ENCODE data around the gene ELK3.

The ELK3 gene

DNA sequence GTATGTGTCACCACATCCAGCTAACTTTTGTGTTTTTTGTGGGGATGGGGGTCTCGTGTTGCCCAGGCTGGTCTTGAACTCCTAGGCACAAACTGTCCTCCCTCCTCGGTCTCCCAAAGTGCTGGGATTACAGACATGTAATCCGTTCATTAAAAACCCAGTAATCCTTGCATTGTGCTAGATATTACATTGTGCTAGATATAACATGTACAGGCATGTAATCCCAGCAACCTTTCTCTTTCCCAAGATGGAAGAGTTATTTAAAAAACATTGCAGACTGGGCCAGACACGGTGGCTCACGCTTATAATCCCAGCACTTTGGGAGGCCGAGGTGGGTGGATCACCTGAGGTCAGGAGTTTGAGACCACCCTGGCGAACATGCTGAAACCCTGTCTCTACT is 19.7 kb downstream of the ELK3 start:
- no peak for FAIRE-seq

DNA sequence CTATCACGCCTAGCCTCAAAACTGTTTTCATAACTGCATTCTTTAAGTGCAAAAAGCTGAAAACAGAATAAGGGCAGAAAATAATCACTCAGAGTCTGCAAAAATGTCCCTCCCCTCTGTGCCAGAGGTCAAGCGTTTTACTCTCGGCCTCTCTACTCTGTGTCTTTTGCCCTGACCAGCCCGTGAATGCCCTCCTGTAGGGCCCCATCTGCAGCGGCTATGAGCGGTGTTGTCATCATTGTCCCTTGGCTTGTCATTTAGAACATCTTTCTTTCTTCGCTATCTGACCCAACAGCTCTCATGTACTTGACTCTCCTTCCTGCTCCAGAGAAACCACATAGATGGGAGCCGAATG is 21.7 kb downstream of the ELK3 start:
- FAIRE-seq, result no peak

DNA sequence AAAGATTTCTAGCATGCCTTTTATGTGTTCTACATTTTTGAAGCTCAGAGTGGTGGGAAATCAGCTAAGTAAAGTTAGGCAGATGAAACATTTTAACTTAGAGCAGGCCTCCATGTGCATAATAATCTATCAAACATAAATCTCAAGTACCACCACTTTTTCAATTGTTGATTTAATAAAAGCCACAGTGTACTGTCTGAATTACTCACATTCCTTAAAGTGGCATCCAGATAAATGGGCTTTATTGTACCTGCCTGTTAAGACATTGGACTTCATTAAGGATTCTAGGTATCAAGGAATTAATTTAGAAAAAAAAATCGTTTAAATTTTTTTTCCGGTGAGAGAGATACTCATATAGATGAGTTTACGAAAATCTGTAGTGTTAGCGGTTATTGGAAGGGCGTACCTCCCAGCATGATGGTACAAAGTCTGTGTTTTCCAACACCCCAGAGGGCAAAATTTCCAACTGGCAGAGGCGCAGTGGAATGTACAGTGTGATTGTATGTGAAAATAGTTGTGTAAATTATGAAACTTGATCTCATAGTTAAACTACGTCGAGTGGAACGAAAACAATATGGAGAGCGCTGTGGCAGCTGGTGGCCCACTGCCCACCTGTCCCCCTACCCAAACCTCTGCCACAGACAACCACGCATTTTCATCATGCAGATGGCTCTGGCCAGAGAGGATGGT is 25.0 kb downstream of the ELK3 start:
- FAIRE-seq, result no peak

DNA sequence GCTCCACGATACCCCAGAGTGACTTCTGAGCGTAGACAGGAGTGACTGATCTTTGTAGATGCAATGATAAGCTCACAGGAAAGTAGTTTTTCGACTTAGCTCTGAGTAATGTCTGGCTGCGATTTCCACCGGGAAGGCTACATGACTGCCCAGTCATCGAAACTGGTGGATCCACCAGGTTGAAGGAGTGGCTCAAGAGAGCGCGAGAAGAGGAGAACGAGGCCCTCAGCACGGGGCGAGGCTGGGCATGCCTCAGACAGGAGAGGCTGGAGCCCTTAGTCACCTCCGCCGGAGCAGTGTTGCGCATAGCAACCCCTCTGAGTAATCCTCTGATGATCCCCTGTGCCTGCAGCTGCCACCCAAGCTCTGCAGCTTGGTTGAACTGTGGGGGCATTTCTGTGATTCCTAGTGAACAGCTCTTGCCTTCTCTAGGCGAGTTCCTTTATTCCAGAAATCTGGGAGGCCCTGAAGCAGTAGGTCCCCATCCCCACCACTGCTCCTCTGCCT is 25.6 kb downstream of the ELK3 start:
- no peak for FAIRE-seq

DNA sequence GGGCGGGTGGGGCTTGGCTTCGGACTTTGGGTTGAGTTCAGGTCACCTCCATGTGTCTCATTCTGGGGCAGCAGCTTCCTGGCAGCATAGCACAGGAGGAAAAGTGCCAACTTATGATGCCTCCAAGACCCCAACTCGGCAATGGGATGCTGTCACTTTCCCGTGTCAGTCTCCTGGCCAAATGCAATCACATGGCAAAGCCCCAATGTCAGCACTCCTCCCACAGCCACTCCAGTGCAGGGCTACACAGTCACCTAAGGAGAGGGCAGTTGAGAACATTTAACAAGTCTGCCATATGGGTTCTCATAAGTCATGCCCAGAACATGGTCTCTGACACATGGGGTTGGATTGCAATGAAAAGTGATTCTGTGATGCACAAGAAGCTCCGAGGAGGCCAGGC is 26.7 kb downstream of the ELK3 start:
- FAIRE-seq, result no peak

DNA sequence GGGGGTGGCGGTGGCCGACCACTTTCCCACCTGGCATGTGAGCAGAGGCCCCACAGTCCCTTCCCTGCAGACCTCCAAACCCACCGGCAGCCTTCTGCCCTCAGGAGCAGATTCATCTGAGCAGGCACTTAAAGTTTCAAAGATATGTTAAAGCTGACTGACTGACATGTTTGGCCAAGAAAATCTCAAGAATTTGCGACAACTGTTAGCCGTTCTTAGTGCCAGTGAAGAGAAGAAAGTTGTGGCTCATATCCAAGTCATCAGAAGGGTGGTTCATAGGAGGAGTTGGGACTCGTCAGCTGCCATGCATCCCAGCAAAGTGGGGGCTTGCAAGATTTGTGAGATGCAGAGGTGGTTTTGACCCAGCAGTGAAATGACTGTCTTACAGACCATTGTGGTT is 27.2 kb downstream of the ELK3 start:
- no peak for FAIRE-seq

DNA sequence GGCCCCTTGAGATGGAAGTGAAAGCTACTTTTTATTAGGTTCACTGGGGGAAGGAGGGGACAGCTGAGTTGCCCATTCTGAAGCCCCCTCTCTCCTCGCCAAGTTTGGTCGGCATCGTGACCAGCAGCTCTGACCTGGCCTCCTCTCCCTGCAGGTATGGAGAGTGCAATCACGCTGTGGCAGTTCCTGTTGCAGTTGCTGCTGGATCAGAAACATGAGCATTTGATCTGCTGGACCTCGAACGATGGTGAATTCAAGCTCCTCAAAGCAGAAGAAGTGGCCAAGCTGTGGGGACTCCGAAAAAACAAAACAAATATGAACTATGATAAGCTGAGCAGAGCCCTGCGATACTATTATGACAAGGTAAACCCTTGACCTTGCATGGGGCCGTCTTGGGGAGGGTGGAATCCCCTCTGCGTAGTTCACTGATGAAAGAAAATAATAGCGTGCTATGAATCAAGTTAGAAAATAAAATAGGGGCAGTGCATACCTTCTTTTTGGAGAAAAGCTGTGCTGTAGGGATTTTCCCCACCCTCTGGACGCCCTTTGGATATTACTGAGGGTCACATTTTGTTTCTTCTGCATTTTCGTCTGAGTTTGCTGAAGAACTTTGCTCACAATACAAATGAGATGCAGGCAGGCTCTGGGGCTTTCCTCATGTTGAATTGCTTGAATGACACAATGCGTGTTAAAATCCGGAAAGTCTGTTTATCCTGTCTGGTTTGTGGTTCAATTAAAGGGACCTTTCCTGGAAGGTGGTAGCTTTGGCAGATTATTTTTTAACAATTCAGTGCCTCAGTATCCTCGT is 29.4 kb downstream of the ELK3 start:
- FAIRE-seq, result no peak

DNA sequence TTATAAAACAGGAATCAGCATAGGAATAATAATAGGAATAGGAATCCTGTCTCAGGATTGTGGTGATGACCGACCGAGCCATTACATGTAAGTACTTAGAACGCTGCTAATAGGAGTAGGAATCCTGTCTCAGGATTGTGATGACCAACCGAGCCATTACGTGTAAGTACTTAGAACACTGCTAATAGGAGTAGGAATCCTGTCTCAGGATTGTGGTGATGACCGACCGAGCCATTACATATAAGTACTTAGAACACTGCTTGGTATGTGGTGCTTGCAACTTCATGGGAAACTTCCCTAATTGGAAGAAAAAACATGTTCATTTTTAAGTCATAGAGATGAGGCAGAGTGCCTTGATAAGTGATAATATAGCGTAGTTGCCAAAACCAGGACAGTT is 30.0 kb downstream of the ELK3 start:
- no peak for FAIRE-seq

DNA sequence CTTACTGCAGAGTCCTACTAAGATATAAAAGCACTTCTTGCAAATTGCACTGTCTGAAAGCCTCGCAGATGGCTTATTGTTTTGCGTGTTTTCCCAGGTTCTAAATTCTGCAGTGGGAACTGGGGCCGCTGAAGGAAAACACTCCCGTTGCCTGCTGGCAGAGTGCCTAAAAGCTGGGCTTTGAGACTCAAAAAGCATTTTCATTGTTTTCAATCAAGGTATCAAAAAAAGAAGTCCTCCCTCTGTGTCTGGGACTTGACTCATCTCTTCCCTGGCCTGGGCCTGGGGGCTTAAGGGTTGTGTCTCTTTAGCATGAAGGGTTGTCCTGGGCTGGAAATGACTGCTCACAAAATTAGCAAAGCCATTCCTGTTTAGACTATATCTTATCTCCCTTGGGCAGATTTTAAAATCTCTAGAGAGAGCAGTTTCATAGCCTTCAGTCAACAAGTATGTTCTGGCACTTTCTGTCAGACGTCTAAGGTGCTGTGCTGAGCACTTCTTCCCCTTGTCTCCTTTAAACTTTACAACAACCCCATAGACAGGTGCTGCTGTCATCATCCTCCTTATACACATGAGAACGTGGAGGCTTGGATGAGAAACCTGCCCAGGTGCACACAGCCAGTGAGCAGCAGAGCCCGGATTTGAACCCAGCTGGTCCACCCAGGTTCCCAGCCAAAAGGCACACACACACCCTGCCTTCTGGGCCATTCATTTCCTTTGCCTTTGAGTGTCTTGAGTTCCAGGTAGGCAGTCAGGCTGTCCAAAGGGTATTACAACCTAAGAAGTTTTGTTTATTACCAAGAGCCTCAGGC is 31.1 kb downstream of the ELK3 start:
- FAIRE-seq, result no peak

DNA sequence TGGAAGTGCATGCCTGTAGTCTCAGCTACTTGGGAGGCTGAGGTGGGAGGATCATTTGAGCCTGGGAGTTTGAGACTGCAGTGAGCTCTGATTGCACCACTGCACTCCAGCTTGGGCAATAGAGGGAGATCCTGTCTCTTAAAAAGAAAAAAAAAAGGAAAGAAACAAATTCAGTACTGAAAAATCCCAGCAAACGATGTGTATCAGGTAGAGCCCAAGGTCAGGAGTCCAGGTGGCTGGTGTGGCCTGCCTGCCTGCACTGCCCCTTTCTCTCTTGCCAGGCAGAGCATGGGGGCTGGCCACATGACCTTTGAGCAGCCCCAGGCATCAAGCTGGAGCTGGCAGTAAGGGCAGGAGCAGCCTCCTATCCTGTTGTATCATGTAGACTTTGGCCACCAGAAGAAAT is 31.8 kb downstream of the ELK3 start:
- no peak for FAIRE-seq

DNA sequence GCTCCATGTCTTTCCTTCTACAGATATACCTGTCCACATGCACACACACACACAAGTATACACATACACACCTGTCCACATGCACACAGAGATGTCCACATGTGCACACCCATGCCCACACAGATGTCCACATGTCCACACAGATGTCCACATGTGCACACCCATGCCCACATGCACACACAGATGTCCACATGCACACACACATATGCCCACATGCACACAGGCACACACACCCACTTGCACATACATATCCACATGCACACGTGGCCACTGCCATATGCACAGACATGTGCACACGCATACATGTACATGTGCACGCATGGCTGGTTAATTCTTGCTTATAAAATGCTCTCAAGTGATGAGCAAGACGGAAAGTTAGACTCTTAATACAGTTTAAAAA is 32.2 kb downstream of the ELK3 start:
- no peak for FAIRE-seq

DNA sequence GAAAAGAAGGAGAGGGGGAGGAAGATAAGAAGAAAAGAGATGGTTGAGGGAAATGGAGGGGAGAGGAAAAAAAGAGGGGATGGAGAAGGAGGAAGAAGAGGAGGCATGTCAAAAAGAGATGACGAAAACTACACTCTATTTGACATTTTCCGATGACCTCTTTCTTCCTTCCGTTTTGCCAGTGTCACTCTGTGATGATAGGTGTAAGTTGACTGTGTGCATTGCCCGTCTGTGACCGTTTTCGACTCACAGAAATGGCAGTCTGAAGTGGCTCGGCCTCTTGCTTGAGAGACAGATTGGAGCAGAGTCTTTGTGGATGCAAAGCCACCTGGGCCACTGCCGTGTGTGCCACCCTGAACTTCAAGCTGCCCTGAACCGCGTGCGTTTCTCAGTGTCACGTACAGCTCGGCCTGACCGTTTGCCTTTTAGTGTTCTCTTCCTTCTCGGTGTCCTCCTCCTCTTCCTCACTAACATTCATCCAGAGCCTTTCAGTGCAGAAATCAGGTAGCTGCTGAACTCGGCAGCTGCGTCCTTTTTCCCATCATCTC is 32.7 kb downstream of the ELK3 start:
- no peak for FAIRE-seq

DNA sequence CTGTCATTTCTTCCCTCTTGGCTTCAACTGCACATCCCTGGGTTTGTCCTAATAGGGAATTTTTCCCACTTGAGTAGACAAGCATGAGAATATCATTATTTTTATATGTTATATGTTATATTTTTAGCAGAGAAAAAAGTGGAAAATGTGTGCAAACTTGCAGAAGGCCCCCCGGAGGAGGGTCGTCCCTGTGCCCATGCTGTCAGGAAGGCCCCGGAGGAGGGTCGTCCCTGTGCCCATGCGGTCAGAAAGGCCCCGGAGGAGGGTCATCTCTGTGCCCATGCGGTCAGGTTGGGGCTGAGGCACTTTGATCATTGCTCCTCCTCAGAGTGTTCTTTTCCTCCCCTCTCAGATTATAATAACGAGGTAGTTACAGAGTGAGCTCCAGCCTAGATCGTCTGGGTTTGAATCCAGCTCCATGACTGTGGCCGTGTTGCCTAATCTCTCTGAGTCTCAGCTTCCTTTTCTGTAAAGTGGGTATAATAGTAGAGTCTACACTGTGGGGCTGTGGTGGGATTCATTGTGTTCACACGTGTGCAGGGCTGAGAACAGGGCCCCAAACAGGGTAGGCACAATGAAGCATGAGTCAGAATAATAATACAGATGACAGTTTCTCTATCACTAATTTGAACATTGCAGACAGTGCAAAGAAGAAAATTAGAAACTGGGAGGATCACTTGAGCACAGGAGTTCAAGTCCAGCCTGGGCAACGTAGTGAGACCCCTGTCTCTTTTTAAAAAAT is 33.4 kb downstream of the ELK3 start:
- no peak for FAIRE-seq

DNA sequence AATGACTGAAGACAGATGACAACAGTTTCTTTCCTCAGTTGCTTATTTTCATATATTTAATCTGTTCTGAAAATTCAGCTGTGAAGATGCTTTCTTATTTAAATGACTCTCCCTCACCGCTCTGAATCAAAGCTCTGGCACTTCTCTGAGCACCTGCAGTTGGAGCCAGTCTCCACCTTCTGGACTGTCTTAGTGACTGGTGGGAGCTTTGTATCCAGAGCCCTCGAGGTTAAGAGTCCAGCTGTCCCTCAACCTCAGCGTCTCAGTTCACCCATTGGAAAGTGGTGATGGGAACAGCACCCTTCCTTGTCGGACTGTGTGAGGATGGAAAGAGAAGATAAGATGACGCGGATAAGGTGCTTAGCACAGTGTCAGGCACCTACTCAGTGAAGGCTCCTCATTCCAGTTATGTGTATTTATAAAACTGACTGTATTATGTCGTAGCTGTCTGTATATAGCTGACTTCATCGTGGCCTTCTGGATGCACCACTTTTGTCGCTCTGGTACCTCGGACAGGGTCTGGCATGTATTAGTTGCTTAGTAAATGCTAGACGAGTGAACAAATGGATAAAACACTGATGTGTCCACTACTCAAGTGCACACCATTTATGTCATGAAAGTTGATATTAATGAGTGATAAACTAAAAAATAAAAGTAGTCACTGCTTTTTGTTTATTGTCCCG is 34.5 kb downstream of the ELK3 start:
- FAIRE-seq, result no peak

DNA sequence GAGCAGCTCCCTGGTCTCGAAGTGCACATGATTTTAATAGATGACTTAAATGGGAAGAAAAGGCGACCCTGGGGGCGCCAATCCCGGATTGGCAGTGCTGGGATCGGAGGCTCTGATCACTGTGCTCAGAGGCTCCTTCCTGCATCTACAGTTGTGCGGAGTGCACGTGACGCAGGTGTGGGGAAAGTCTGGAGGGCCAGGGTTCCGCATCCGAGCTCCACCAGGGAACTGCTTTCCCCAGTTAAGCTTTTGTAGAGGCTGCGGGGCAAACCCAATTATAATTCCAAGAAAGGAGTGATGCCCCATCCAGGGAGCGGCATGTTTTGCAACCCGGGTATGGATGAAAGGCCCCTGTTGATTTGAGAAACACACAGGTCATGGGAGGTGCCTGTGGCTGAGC is 36.5 kb downstream of the ELK3 start:
- FAIRE-seq, result no peak

DNA sequence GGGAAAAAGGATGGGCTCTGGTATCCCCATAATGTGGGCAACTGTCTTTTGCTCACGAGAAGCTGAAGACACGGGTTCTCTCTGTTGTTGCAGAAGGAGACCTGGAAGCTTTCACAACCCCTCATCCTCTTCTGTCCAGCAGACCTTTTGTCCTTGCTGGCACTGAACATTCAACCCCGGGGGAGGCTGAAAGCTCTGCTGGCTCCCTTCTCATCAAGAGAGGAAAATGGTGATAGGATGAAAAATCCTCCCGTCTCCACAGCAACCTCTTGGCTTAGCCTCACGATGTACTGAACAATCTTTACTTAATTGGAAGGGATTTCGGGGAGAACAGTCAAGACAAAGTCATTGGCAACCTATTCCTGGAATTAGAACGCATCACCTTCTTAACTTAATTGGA is 39.0 kb downstream of the ELK3 start:
- no peak for FAIRE-seq

DNA sequence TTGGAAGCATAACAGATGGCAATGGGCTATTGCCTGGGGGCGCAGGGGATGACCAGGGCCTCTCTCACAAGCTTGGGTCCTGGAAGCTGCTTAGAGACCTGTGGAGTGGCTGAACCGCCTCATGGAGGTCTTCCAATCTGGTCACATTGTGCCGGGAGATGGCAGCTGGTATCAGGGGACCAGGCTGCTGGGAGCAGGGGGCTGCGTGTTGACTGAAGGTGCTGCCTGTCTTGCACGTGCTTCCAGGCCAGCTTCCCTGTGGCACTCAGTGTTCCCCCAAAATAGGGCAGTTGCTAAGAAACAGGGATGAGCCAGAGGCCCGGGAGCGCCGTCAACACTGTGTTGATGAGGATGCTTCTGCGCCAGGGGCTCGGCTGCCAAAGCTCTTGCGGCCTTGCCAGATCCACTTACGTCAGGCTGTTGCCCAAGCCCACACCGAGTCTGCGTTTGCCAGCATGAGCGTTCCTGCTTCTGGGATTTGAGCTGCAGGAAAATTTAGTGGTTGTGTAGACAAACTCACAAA is 39.8 kb downstream of the ELK3 start:
- no peak for FAIRE-seq

DNA sequence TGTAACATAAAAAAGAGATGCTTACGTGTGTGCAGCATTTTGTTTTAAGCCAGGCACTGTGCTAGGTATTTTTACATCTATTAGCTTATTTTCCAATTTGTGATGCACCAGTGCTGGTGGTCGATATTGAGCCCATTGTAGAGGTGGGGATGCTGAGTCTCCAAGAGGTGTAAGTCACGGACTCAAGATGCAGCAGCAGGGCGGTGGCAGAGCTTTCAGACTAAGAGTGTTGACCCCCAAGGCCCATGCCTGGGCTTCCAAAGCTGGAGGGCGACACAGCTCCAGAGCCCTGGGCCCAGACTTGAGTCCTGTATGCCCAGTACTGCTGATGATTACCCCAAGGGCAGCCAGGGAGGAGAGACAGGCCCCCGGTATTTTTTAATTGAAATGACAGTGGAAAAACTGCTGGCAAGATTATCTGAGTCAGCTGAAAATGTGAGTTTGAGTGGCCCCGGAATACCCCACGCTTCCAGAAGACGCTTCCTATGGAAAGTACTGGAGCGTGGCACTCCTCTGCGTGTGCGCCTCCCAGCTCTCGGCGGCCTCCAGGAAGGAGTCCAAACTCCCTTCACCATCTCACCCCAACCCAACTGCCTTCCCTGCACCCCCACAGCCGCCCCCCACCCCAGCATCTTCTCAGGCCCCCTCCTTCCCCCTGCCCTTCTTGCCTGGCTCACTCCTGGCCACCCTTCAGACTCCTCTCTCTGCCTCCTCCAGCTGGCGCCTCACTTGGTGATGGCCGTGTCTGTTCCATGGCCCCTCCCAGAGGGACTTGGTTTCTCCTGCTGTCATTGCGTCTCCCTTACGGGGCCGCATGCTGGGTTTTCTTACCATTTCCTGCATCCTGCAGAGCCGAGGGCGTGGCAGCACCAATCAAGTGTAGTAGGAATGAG is 40.7 kb downstream of the ELK3 start:
- no peak for FAIRE-seq

DNA sequence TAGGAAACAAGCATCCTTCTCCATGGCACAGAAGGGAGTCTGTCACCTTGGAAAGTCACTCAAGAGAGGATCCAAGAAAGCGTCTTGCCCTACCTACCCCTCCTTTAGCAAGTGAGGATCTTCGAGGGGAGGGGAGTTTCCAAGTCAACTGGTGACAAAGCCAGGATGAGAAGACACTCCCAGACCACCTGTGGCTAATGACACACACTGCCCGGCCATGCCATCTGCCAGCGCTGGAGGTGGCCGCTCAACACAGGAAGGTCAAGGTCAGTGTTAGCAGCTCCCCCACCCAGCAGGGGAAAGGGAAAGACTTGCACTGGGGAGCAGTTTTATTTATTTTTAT is 41.3 kb downstream of the ELK3 start:
- no peak for FAIRE-seq

DNA sequence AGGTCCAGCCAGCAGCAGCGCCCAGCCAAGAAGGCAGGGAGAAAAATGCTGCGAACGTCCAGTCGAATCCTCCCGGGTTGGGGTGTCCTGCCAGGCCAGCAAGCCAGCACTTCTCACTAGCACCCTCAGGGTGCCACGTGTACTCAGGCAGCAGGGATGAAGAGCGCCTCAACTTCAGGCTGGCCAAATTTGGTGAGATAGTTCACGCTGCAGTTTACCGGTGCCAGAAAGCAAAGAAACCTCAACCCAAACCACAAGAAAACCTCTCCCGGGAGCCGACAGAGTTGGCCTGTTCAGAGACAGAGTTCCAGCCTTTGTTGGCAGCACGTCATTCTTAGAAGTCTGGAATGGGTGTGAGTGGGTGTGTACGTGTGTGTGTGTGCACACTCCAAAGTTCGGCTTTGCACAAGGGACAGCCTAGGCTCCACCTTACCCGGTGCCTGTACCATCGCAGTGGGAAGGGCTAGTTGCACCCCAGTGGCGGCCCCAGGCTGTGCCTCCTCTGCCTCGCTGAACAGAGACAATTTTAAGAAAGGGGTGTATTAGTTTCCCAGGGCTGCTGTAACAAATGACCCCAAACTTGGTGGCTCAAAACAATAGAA is 42.1 kb downstream of the ELK3 start:
- no peak for FAIRE-seq
